K562 (cell line): ENCODE data around the gene MYL6B. TPM values are rescaled to one million over a fixed set of nuclear protein-coding genes. Genes with fewer than 3 reads are reported as not detected.
A peak's percentile ranks its signal among the peaks of the same experiment; 100 is the strongest.

Source experiments
- BMI1 ChIP-seq: fragments of 150-350 bp; IDR thresholded peaks from 2 replicates; pipeline ENCODE4 v1.6.1; 2014; ENCODE audit warnings: low read length
- CXXC5 ChIP-seq: fragments of 250-450 bp; sonication (Bioruptor Pico); IDR thresholded peaks from 2 replicates; pipeline ENCODE4 v1.8.0; 2022; ENCODE audit warnings: inconsistent platforms, mild to moderate bottlenecking, moderate library complexity
- DNMT1 ChIP-seq: fragments of 450-650 bp; IDR thresholded peaks from 2 replicates; pipeline ENCODE4 v1.6.1; 2016; ENCODE audit warnings: antibody characterized with exemption, mild to moderate bottlenecking
- FOXK2 ChIP-seq, 2 experiments: fragments of 450-650 bp; IDR thresholded peaks in 1 of 2; conservative IDR thresholded peaks in 1 of 2; 2 replicates each; pipeline ENCODE4 v1.6.1; 2016; ENCODE audit warnings: low read depth in 2 of 2, mild to moderate bottlenecking in 1 of 2
- KDM1A ChIP-seq, 2 experiments: fragments of 450-650 bp; IDR thresholded peaks; 2 replicates each; pipeline ENCODE4 v1.6.1; 2016; ENCODE audit warnings: mild to moderate bottlenecking in 2 of 2
- KHSRP ChIP-seq: fragments of 450-650 bp; IDR thresholded peaks from 2 replicates; pipeline ENCODE4 v1.6.1; 2017
- KLF6 ChIP-seq: fragments of 250-450 bp; sonication (Bioruptor Pico); IDR thresholded peaks from 2 replicates; pipeline ENCODE4 v1.4.0; 2020; ENCODE audit warnings: mild to moderate bottlenecking, moderate library complexity, borderline replicate concordance
- L3MBTL2 ChIP-seq: fragments of 450-650 bp; IDR thresholded peaks from 2 replicates; pipeline ENCODE4 v1.6.1; 2016; ENCODE audit warnings: mild to moderate bottlenecking, moderate library complexity
- MAZ ChIP-seq, 2 experiments: fragments of 450-650 bp in 1 of 2; sonication (generic) in 1 of 2; formaldehyde crosslinking; IDR thresholded peaks in 1 of 2; conservative IDR thresholded peaks in 1 of 2; 2 replicates each; pipeline versions ENCODE4 v1.4.0 to v1.5.0; 2020; ENCODE audit warnings: mild to moderate bottlenecking in 1 of 2, missing genetic modification reagents in 1 of 2
- MYC ChIP-seq, 2 experiments: fragments of 250-450 bp in 1 of 2; sonication (Bioruptor Pico) in 1 of 2; IDR thresholded peaks; 2 replicates each; pipeline versions ENCODE4 v1.5.1 to v1.6.1; 2012 to 2021; ENCODE audit warnings: low read depth in 2 of 2, borderline replicate concordance in 1 of 2, improper control_type of control experiment in 1 of 2, low read length in 1 of 2, mild to moderate bottlenecking in 1 of 2, moderate library complexity in 1 of 2
- PHF8 ChIP-seq: fragments of 200-600 bp; sonication (generic); IDR thresholded peaks from 2 replicates; pipeline ENCODE4 v1.6.1; 2012; ENCODE audit warnings: mixed run types, mild to moderate bottlenecking, inconsistent platforms, low read length, moderate library complexity, borderline replicate concordance
- POLR2AphosphoS2 ChIP-seq: IDR thresholded peaks from 2 replicates; pipeline ENCODE4 v1.6.1; 2012; ENCODE audit warnings: low read length, improper control_type of control experiment
- RB1 ChIP-seq: fragments of 450-650 bp; IDR thresholded peaks from 2 replicates; pipeline ENCODE4 v1.6.1; 2017; ENCODE audit warnings: low read depth, mild to moderate bottlenecking
- RBFOX2 ChIP-seq: fragments of 200-400 bp; formaldehyde crosslinking; IDR thresholded peaks from 2 replicates; pipeline ENCODE4 v1.6.1; 2017; ENCODE audit warnings: low read depth, mild to moderate bottlenecking, low read length, moderate library complexity
- SREBF2 ChIP-seq: sonication (generic); formaldehyde crosslinking; IDR thresholded peaks from 2 replicates; pipeline ENCODE4 v1.4.0; 2020; ENCODE audit warnings: mild to moderate bottlenecking, missing genetic modification reagents
- ZFP1 ChIP-seq: fragments of 450-650 bp; formaldehyde crosslinking; IDR thresholded peaks from 2 replicates; pipeline ENCODE4 v1.4.0; 2020; ENCODE audit warnings: mild to moderate bottlenecking, mixed read lengths
- ZKSCAN3 ChIP-seq: fragments of 250-450 bp; sonication (Bioruptor Pico); IDR thresholded peaks from 2 replicates; pipeline ENCODE4 v1.4.0; 2020
- ZNF12 ChIP-seq: sonication (generic); formaldehyde crosslinking; IDR thresholded peaks from 2 replicates; pipeline ENCODE4 v1.4.0; 2020; ENCODE audit warnings: mild to moderate bottlenecking, missing genetic modification reagents
- polyA plus RNA-seq, 8 experiments: library from polyadenylated mRNA; depleted of rRNA in 4 of 8; stranded (reverse) in 5 of 8; unstranded in 3 of 8; fragments of >200 nt; fragmentation: Nextera tagmentation in 2 of 8; fragmentation: Illumina TruSeq in 1 of 8; extraction: Ambion mirVana in 2 of 8; extraction: Trizol in 1 of 8; gene quantifications; 2 replicates each; pipeline versions ENCODE4 v1.2.1 to v1.2.3, GENCODE V29; 2011 to 2014; ENCODE audit warnings: inconsistent platforms in 1 of 8, missing spikeins in 1 of 8
- total RNA-seq, 7 experiments: library from RNA; depleted of rRNA in 6 of 7; stranded (reverse); fragments of >200 nt in 6 of 7; fragmentation: Illumina TruSeq in 2 of 7; extraction: Trizol in 2 of 7; gene quantifications; 2 replicates each; pipeline versions ENCODE4 v1.2.1 to v1.2.3, GENCODE V29; 2011 to 2021; ENCODE audit warnings: low replicate concordance in 1 of 7
- TF ChIP-seq, protein P1 (sequence below): fragments of 250-450 bp; sonication (Bioruptor Pico); IDR thresholded peaks from 2 replicates; pipeline ENCODE4 v1.8.0; 2022; ENCODE audit warnings: moderate library complexity, mild to moderate bottlenecking, inconsistent platforms
- TF ChIP-seq, protein P2 (sequence below): IDR thresholded peaks from 2 replicates; pipeline ENCODE4 v1.6.1; 2014; ENCODE audit warnings: antibody characterized with exemption
- TF ChIP-seq, protein P3 (sequence below): sonication (generic); formaldehyde crosslinking; IDR thresholded peaks from 2 replicates; pipeline ENCODE4 v1.8.0; 2022; ENCODE audit warnings: mild to moderate bottlenecking, missing genetic modification reagents

Gene MYL6B
- total and polyA plus RNA-seq, 9 of the 15 experiments (the other 6 are each of a cell fraction or from before 2014, with no cell fraction given), result 42.8 to 77.3 (median 68.6) TPM

DNA sequence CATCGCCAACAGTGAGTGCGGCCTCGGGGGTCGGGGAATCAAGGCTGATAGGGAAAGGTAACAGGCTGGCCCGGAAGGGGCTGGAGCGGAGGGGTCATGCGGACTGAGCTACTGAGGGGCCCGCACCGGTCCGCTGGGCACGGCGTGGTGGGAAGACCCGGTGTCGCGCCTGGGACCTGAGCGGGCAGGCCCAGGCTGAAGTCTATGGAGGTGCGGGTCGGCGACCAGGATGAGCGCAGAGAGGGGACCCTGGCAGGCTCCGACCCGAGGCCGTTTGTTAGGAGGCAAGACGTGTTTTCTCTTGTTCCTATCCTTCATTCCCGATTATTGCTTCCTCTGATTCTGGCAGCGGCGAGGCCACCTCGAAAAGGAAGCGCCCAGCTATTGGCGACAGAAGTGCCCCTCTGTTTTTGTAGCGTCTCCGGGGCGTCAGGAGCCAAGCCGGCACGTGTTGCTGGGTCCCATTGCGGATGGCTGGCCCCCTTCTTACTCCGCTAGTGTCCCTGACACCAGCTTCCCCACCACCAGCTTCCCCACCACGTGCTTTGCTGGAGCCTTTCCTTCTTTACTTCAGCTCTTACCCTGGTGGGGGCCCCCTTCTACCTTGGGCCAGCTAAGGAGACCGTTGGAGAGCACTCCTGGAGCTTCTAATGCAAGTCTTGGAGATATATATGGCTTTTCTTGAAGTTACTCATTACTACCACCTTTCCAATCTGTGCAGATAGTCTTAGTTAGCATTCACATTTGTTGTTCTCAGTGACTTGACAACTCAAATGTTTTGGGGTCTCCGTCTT, 47.4 kb upstream of the MYL6B start (continued):
- no peak for TF ChIP-seq POLR2AphosphoS2
- TF ChIP-seq FOXK2 (conservative IDR thresholded peaks at IDR 0.05 in 1 of 2, IDR thresholded peaks at IDR 0.05 in 1 of 2; ENCODE audit: low read depth in 2 of 2), result 0 out of 4 replicates have a peak, but pooled peaks have one; percentile 8 to 11
- peak; percentile 80 for TF ChIP-seq RBFOX2
- TF ChIP-seq MAZ (CRISPR knock-in tag; conservative IDR thresholded peaks at IDR 0.05 in 1 of 2, IDR thresholded peaks at IDR 0.05 in 1 of 2), result 0 out of 4 replicates have a peak, but pooled peaks of 1 of the 2 experiments have one; percentile 10
- peak; percentile 27 for TF ChIP-seq CXXC5
- TF ChIP-seq MYC (IDR thresholded peaks at IDR 0.05; ENCODE audit: low read depth, low read length), result peak; percentile 96
- TF ChIP-seq MYC (CRISPR knock-in tag; IDR thresholded peaks at IDR 0.05; ENCODE audit: borderline replicate concordance, low read depth), result peak; percentile 55; the same call in 1 of the 2 replicates
- TF ChIP-seq ZFP1 (CRISPR knock-in tag), result no peak
- no peak for TF ChIP-seq KHSRP
- TF ChIP-seq L3MBTL2, result peak; percentile 74
- TF ChIP-seq KLF6 (CRISPR knock-in tag), result no peak
- TF ChIP-seq ZNF12 (CRISPR knock-in tag), result no peak
- TF ChIP-seq, protein P1, sequence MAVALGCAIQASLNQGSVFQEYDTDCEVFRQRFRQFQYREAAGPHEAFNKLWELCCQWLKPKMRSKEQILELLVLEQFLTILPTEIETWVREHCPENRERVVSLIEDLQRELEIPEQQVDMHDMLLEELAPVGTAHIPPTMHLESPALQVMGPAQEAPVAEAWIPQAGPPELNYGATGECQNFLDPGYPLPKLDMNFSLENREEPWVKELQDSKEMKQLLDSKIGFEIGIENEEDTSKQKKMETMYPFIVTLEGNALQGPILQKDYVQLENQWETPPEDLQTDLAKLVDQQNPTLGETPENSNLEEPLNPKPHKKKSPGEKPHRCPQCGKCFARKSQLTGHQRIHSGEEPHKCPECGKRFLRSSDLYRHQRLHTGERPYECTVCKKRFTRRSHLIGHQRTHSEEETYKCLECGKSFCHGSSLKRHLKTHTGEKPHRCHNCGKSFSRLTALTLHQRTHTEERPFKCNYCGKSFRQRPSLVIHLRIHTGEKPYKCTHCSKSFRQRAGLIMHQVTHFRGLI (CRISPR knock-in tag), result no peak
- no peak for TF ChIP-seq ZKSCAN3
- no peak for TF ChIP-seq KDM1A (IDR thresholded peaks at IDR 0.05)
- TF ChIP-seq DNMT1, result 0 out of 2 replicates have a peak, but pooled peaks have one; percentile 37
- TF ChIP-seq, protein P2, sequence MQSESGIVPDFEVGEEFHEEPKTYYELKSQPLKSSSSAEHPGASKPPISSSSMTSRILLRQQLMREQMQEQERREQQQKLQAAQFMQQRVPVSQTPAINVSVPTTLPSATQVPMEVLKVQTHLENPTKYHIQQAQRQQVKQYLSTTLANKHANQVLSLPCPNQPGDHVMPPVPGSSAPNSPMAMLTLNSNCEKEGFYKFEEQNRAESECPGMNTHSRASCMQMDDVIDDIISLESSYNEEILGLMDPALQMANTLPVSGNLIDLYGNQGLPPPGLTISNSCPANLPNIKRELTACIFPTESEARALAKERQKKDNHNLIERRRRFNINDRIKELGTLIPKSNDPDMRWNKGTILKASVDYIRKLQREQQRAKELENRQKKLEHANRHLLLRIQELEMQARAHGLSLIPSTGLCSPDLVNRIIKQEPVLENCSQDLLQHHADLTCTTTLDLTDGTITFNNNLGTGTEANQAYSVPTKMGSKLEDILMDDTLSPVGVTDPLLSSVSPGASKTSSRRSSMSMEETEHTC, result peak; percentile 47; the same call in 1 of the 2 replicates
- peak; percentile 1; the same call in 1 of the 2 replicates for TF ChIP-seq PHF8
- TF ChIP-seq SREBF2, result 0 out of 2 replicates have a peak, but pooled peaks have one; percentile 68
- TF ChIP-seq RB1, result 0 out of 2 replicates have a peak, but pooled peaks have one; percentile 20
- no peak for TF ChIP-seq BMI1
- TF ChIP-seq, protein P3, sequence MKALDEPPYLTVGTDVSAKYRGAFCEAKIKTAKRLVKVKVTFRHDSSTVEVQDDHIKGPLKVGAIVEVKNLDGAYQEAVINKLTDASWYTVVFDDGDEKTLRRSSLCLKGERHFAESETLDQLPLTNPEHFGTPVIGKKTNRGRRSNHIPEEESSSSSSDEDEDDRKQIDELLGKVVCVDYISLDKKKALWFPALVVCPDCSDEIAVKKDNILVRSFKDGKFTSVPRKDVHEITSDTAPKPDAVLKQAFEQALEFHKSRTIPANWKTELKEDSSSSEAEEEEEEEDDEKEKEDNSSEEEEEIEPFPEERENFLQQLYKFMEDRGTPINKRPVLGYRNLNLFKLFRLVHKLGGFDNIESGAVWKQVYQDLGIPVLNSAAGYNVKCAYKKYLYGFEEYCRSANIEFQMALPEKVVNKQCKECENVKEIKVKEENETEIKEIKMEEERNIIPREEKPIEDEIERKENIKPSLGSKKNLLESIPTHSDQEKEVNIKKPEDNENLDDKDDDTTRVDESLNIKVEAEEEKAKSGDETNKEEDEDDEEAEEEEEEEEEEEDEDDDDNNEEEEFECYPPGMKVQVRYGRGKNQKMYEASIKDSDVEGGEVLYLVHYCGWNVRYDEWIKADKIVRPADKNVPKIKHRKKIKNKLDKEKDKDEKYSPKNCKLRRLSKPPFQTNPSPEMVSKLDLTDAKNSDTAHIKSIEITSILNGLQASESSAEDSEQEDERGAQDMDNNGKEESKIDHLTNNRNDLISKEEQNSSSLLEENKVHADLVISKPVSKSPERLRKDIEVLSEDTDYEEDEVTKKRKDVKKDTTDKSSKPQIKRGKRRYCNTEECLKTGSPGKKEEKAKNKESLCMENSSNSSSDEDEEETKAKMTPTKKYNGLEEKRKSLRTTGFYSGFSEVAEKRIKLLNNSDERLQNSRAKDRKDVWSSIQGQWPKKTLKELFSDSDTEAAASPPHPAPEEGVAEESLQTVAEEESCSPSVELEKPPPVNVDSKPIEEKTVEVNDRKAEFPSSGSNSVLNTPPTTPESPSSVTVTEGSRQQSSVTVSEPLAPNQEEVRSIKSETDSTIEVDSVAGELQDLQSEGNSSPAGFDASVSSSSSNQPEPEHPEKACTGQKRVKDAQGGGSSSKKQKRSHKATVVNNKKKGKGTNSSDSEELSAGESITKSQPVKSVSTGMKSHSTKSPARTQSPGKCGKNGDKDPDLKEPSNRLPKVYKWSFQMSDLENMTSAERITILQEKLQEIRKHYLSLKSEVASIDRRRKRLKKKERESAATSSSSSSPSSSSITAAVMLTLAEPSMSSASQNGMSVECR (CRISPR knock-in tag), result peak; percentile 78
